HCT116 (cell line): Measurements from ENCODE around the gene CEP131. TPM values are rescaled to one million over a fixed set of nuclear protein-coding genes. Genes with fewer than 3 reads are reported as not detected.

ENCODE experiments used
- ATAC-seq: fragments of 200-7000 bp; cut with Tn5 transposase; 2 replicates; pipeline ENCODE4 v1.9.1; 2020; ENCODE audit warnings: mild to moderate bottlenecking, moderate library complexity
- BruUV-seq: library from RNA; stranded (reverse); fragments of 400-500 nt; replicated peaks from 2 replicates; lab custom pipeline; 2021; lab: Mats Ljungman, UMichigan
- CTCF ChIA-PET: fragments of 300-600 bp; sonication (Branson Sonifier 250); formaldehyde crosslinking; loops from one replicate; lab custom pipeline; 2021; ENCODE audit warnings: antibody characterized with exemption; lab: Charles Lee
- POLR2A ChIA-PET: fragments of 300-600, 350-600 bp; sonication (Branson Sonifier 250); formaldehyde crosslinking; loops from one replicate; lab custom pipeline; 2021; ENCODE audit warnings: antibody characterized with exemption; lab: Charles Lee
- RAD21 ChIA-PET, 2 experiments: fragments of 300-600 bp; sonication (Branson Sonifier 250); formaldehyde crosslinking; loops; one replicate each; lab custom pipeline; 2023; ENCODE audit warnings: low total read pairs in 2 of 2; ENCODE audit not compliant: uncharacterized antibody in 2 of 2, unreplicated experiment in 2 of 2, low non-redundant PET in 1 of 2; lab: Charles Lee
- DNase-seq: peaks from one replicate; pipeline ENCODE4 v3.0.0-alpha.2; 2010; ENCODE audit warnings: low read depth, low spot score
- H2AFZ ChIP-seq: fragments of 200-600 bp; shearing (Covaris generic), sonication (generic); 2 replicates; pipeline ENCODE4 v1.6.1; 2017; ENCODE audit warnings: low read depth, mixed run types, mixed read lengths, antibody characterized with exemption, low read length; ENCODE audit not compliant: poor library complexity, severe bottlenecking
- H3K27ac ChIP-seq: 2 replicates; pipeline ENCODE4 v1.5.1; 2012; ENCODE audit warnings: low read depth, low read length
- H3K27me3 ChIP-seq: fragments of 200-600 bp; sonication (generic); 2 replicates; pipeline ENCODE4 v1.6.1; 2016; ENCODE audit warnings: mixed run types, low read length, mixed read lengths; ENCODE audit not compliant: insufficient read depth
- H3K36me3 ChIP-seq, 2 experiments: fragments of 200-500 bp in 1 of 2; fragments of 200-600 bp in 1 of 2; sonication (Bioruptor generic) in 1 of 2; sonication (generic) in 1 of 2; 2 replicates each; pipeline versions ENCODE4 v1.5.1 to v1.6.1; 2014 to 2016; ENCODE audit warnings: low read length in 2 of 2, inconsistent platforms in 1 of 2, mixed read lengths in 1 of 2, mixed run types in 1 of 2; ENCODE audit not compliant: insufficient read depth in 2 of 2, control insufficient read depth in 1 of 2
- H3K4me1 ChIP-seq, 2 experiments: fragments of 200-600 bp in 1 of 2; sonication (generic) in 1 of 2; 2 replicates each; pipeline versions ENCODE4 v1.5.1 to v1.6.1; 2012 to 2017; ENCODE audit warnings: low read length in 2 of 2, inconsistent platforms in 1 of 2, mild to moderate bottlenecking in 1 of 2, mixed read lengths in 1 of 2, mixed run types in 1 of 2, moderate library complexity in 1 of 2; ENCODE audit not compliant: insufficient read depth in 2 of 2, control insufficient read depth in 1 of 2
- H3K4me2 ChIP-seq: fragments of 200-600 bp; sonication (generic); 2 replicates; pipeline ENCODE4 v1.6.1; 2017; ENCODE audit warnings: mixed run types, low read length, mixed read lengths
- H3K4me3 ChIP-seq, 2 experiments: fragments of 200-600 bp in 1 of 2; sonication (generic) in 1 of 2; replicated peaks in 1 of 2; 2 replicates each; pipeline ENCODE4 v1.5.1; 2011 to 2016; ENCODE audit warnings: low read length in 2 of 2, control low read depth in 1 of 2, low read depth in 1 of 2, mild to moderate bottlenecking in 1 of 2, mixed read lengths in 1 of 2, mixed run types in 1 of 2
- H3K79me2 ChIP-seq: fragments of 200-600 bp; sonication (generic); 2 replicates; pipeline ENCODE4 v1.6.1; 2017; ENCODE audit warnings: mild to moderate bottlenecking, mixed run types, low read length, moderate library complexity, mixed read lengths; ENCODE audit not compliant: insufficient read depth
- H3K9ac ChIP-seq: fragments of 200-600 bp; sonication (generic); 2 replicates; pipeline ENCODE4 v1.6.1; 2016; ENCODE audit warnings: low read length, mixed read lengths
- H3K9me2 ChIP-seq: fragments of 200-600 bp; sonication (generic), shearing (Covaris generic); 2 replicates; pipeline ENCODE4 v1.6.1; 2017; ENCODE audit warnings: mixed run types, mild to moderate bottlenecking, moderate library complexity; ENCODE audit not compliant: insufficient read depth
- H3K9me3 ChIP-seq, 2 experiments: fragments of 200-500 bp in 1 of 2; fragments of 200-600 bp in 1 of 2; sonication (Bioruptor generic) in 1 of 2; sonication (generic) in 1 of 2; 2 replicates each; pipeline ENCODE4 v1.6.1; 2014 to 2017; ENCODE audit warnings: low read length in 2 of 2, mixed read lengths in 2 of 2, inconsistent platforms in 1 of 2, low read depth in 1 of 2, mild to moderate bottlenecking in 1 of 2, mixed run types in 1 of 2, moderate library complexity in 1 of 2; ENCODE audit not compliant: control insufficient read depth in 1 of 2, insufficient read depth in 1 of 2
- H4K20me1 ChIP-seq: fragments of 200-600 bp; sonication (generic), shearing (Covaris generic); 2 replicates; pipeline ENCODE4 v1.6.1; 2017; ENCODE audit warnings: mixed run types, mild to moderate bottlenecking, moderate library complexity; ENCODE audit not compliant: insufficient read depth
- CBX3 ChIP-seq: IDR thresholded peaks from 2 replicates; pipeline ENCODE4 v1.6.1; 2012; ENCODE audit warnings: low read depth
- CEBPB ChIP-seq: IDR thresholded peaks from 2 replicates; pipeline ENCODE4 v1.6.1; 2012; ENCODE audit warnings: low read depth
- CTCF ChIP-seq, 3 experiments: fragments of 200-600 bp in 1 of 3; sonication (generic) in 1 of 3; IDR thresholded peaks in 2 of 3; conservative IDR thresholded peaks in 1 of 3; 2 replicates each; pipeline ENCODE4 v1.5.1; 2012 to 2017; ENCODE audit warnings: low read depth in 2 of 3, low read length in 2 of 3, antibody characterized with exemption in 1 of 3, borderline replicate concordance in 1 of 3, control low read depth in 1 of 3, mild to moderate bottlenecking in 1 of 3, mixed read lengths in 1 of 3, mixed run types in 1 of 3, moderate library complexity in 1 of 3; ENCODE audit not compliant: insufficient read depth in 1 of 3
- ELF1 ChIP-seq: IDR thresholded peaks from 2 replicates; pipeline ENCODE4 v1.6.1; 2012; ENCODE audit warnings: low read depth, borderline replicate concordance
- EZH2 ChIP-seq: fragments of 200-600 bp; sonication (generic); IDR thresholded peaks from 2 replicates; pipeline ENCODE4 v1.6.1; 2017; ENCODE audit warnings: antibody characterized with exemption, mixed run types
- EZH2phosphoT487 ChIP-seq: fragments of 200-600 bp; IDR thresholded peaks from 2 replicates; pipeline ENCODE4 v1.6.1; 2018; ENCODE audit warnings: antibody characterized with exemption, borderline replicate concordance
- FOSL1 ChIP-seq: IDR thresholded peaks from 2 replicates; pipeline ENCODE4 v1.6.1; 2012; ENCODE audit warnings: low read depth
- JUND ChIP-seq: IDR thresholded peaks from 2 replicates; pipeline ENCODE4 v1.6.1; 2012
- POLR2A ChIP-seq: IDR thresholded peaks from 2 replicates; pipeline ENCODE4 v1.7.0; 2011; ENCODE audit warnings: borderline replicate concordance; ENCODE audit not compliant: insufficient read depth, insufficient read length; ENCODE audit errors: extremely low read depth
- POLR2AphosphoS5 ChIP-seq: IDR thresholded peaks from 2 replicates; pipeline ENCODE4 v1.6.1; 2011; ENCODE audit warnings: mild to moderate bottlenecking, low read depth, low read length, moderate library complexity
- REST ChIP-seq: IDR thresholded peaks from 2 replicates; pipeline ENCODE4 v1.6.1; 2012; ENCODE audit warnings: low read depth
- SP1 ChIP-seq: IDR thresholded peaks from 2 replicates; pipeline ENCODE4 v1.6.1; 2012; ENCODE audit warnings: low read depth
- SRF ChIP-seq: IDR thresholded peaks from 2 replicates; pipeline ENCODE4 v1.6.1; 2012; ENCODE audit warnings: low read depth
- TCF7L2 ChIP-seq: IDR thresholded peaks from 2 replicates; pipeline ENCODE4 v1.7.0; 2011; ENCODE audit warnings: borderline replicate concordance, inconsistent platforms; ENCODE audit not compliant: insufficient read depth, insufficient read length; ENCODE audit errors: extremely low read depth
- ZFX ChIP-seq: fragments of 450-650 bp; IDR thresholded peaks from 2 replicates; pipeline ENCODE4 v1.6.1; 2017
- ZNF274 ChIP-seq: fragments of 200-500 bp; sonication (Bioruptor generic); IDR thresholded peaks from 2 replicates; pipeline ENCODE4 v1.6.1; 2014; ENCODE audit warnings: mild to moderate bottlenecking, low read depth, low read length, inconsistent platforms
- intact Hi-C: fragments of 100-400 bp; cut with micrococcal nuclease; formaldehyde crosslinking; loops from 2 replicates; pipeline ENCODE4 v1.10.0; 2022
- total RNA-seq: library from RNA; stranded (reverse); gene quantifications from one replicate; pipeline ENCODE4 v1.2.1, GENCODE V29; 2021; ENCODE audit not compliant: unreplicated experiment
- TF ChIP-seq, protein P1 (sequence below): IDR thresholded peaks from 2 replicates; pipeline ENCODE4 v1.6.1; 2012
- TF ChIP-seq, protein P2 (sequence below): IDR thresholded peaks from 2 replicates; pipeline ENCODE4 v1.6.1; 2011; ENCODE audit warnings: mild to moderate bottlenecking, low read length, moderate library complexity; ENCODE audit not compliant: insufficient replicate concordance; ENCODE audit errors: extremely low read depth
- TF ChIP-seq, protein P3 (sequence below): IDR thresholded peaks from 2 replicates; pipeline ENCODE4 v1.6.1; 2012

CEP131 gene
- total RNA-seq, 1 experiment from 2014 or later: 30.2 TPM

- Histone ChIP-seq H3K4me1 (peaks cover 12 to 35% of the 10 kb centered on the region in 2 experiments; a peak in 3 of 4 replicates), H4K20me1 (no peaks in the 10 kb centered on the region), H3K4me2 (peak overlapping the region; percentile 99), H3K27me3 (no peaks in the 10 kb centered on the region), H3K9ac (peak overlapping the region; percentile 98), H3K27ac (peak overlapping the region; percentile 86), H3K9me2 (no peaks in the 10 kb centered on the region), H2AFZ (no peak overlapping the region), H3K79me2 (peaks cover 50% of the 10 kb centered on the region), H3K9me3 (no peaks in the 10 kb centered on the region), H3K4me3 (peak overlapping the region; percentile 94 to 100), H3K36me3 (peaks cover 0 to 10% of the 10 kb centered on the region in 2 experiments; a peak in 1 of 4 replicates)
- RAD21 ChIA-PET: no interaction called here
- CTCF ChIA-PET: interaction anchor here (2.1 kb wide), 1 partner anchor 18 kb away, joined by 5 read pairs; the partner anchor contains the start of gene CEP131
- intact Hi-C loops: loop anchor here (1.0 kb wide), 2 partner anchors 98 to 251 kb away; no protein-coding TSS in a partner anchor
- no peak for ATAC-seq
- POLR2A ChIA-PET: no interaction called here
- DNase-seq: no peak
- TSS peak; percentile 58 for BruUV-seq
- TF ChIP-seq POLR2AphosphoS5 (no peak), CBX3 (no peak), POLR2A (no peak), REST (no peak), ELF1 (no peak), FOSL1 (no peak), CTCF (IDR thresholded peaks at IDR 0.05 in 2 of 3, conservative IDR thresholded peaks at IDR 0.05 in 1 of 3; ENCODE audit: borderline replicate concordance in 1 of 3, insufficient read depth in 1 of 3, low read depth in 2 of 3, low read length in 2 of 3) (no peak), EZH2 (no peak), ZNF274 (no peak), SRF (no peak), JUND (no peak), TCF7L2 (no peak), CEBPB (no peak), EZH2phosphoT487 (no peak), SP1 (no peak), ZFX (no peak)
- TF ChIP-seq, protein P1, sequence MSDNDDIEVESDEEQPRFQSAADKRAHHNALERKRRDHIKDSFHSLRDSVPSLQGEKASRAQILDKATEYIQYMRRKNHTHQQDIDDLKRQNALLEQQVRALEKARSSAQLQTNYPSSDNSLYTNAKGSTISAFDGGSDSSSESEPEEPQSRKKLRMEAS: no peak
- TF ChIP-seq, protein P2, sequence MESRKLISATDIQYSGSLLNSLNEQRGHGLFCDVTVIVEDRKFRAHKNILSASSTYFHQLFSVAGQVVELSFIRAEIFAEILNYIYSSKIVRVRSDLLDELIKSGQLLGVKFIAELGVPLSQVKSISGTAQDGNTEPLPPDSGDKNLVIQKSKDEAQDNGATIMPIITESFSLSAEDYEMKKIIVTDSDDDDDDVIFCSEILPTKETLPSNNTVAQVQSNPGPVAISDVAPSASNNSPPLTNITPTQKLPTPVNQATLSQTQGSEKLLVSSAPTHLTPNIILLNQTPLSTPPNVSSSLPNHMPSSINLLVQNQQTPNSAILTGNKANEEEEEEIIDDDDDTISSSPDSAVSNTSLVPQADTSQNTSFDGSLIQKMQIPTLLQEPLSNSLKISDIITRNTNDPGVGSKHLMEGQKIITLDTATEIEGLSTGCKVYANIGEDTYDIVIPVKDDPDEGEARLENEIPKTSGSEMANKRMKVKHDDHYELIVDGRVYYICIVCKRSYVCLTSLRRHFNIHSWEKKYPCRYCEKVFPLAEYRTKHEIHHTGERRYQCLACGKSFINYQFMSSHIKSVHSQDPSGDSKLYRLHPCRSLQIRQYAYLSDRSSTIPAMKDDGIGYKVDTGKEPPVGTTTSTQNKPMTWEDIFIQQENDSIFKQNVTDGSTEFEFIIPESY: no peak
- TF ChIP-seq, protein P3, sequence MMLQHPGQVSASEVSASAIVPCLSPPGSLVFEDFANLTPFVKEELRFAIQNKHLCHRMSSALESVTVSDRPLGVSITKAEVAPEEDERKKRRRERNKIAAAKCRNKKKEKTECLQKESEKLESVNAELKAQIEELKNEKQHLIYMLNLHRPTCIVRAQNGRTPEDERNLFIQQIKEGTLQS: no peak
Observed at GRCh38 chr17:81240761-81241160, 18.0 kb upstream of the CEP131 start.
